Gastroesophageal sphincter (tissue), 3 donors: ENCODE results near the gene CLIC2.

Experiments
- EP300 ChIP-seq: sonication (generic); formaldehyde crosslinking; IDR thresholded peaks from one replicate; pipeline ENCODE4 v1.6.1; 2017; ENCODE audit warnings: antibody characterized with exemption, mild to moderate bottlenecking
- POLR2A ChIP-seq, 2 donors: fragments of 450-650 bp; IDR thresholded peaks; one replicate each; pipeline ENCODE4 v1.6.1; 2017; ENCODE audit warnings: antibody characterized with exemption in 2 of 2, mild to moderate bottlenecking in 2 of 2, moderate library complexity in 1 of 2
- POLR2AphosphoS5 ChIP-seq: sonication (generic); formaldehyde crosslinking; IDR thresholded peaks from one replicate; pipeline ENCODE4 v1.6.1; 2017; ENCODE audit warnings: antibody characterized with exemption
- TF ChIP-seq, protein P1 (sequence below), 4 experiments: fragments of 200-600 bp in 2 of 4; fragments of 450-650 bp in 2 of 4; sonication (generic) in 1 of 4; IDR thresholded peaks; one replicate each; pipeline ENCODE4 v1.5.1; 2017 to 2019; ENCODE audit warnings: antibody characterized with exemption in 4 of 4, mild to moderate bottlenecking in 2 of 4, moderate library complexity in 2 of 4

- TF ChIP-seq, protein P1, sequence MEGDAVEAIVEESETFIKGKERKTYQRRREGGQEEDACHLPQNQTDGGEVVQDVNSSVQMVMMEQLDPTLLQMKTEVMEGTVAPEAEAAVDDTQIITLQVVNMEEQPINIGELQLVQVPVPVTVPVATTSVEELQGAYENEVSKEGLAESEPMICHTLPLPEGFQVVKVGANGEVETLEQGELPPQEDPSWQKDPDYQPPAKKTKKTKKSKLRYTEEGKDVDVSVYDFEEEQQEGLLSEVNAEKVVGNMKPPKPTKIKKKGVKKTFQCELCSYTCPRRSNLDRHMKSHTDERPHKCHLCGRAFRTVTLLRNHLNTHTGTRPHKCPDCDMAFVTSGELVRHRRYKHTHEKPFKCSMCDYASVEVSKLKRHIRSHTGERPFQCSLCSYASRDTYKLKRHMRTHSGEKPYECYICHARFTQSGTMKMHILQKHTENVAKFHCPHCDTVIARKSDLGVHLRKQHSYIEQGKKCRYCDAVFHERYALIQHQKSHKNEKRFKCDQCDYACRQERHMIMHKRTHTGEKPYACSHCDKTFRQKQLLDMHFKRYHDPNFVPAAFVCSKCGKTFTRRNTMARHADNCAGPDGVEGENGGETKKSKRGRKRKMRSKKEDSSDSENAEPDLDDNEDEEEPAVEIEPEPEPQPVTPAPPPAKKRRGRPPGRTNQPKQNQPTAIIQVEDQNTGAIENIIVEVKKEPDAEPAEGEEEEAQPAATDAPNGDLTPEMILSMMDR (IDR thresholded peaks at IDR 0.05) = no peak
- TF ChIP-seq POLR2AphosphoS5 (no peak), POLR2A (IDR thresholded peaks at IDR 0.05) (no peak), EP300 (no peak)
These were observed 20.6 kb downstream of the CLIC2 start for GRCh38 chrX:155313766-155314165.
